ENCODE measurements around the gene LACTBL1. TPM values are rescaled to one million over a fixed set of nuclear protein-coding genes. Genes with fewer than 3 reads are reported as not detected.
"Not testable (repeated sequence)": the region's sequence is repeated elsewhere in the genome, so short reads cannot be mapped to it uniquely, and the experiment has no call there.

LACTBL1 gene
- total RNA-seq, 2 donors from 2014 or later, result not detected

- Histone ChIP-seq H3K4me3 (no peak overlapping the region), H3K36me3 (no peaks in the 10 kb centered on the region), H3K27ac (no peak overlapping the region), H3K27me3 (replicated peaks; ENCODE audit: insufficient read depth) (no peaks in the 10 kb centered on the region), H3K4me1 (ENCODE audit: control insufficient read depth in 1 of 2, low read depth in 2 of 2) (peaks cover 0 to 7% of the 10 kb centered on the region in 2 donors), H3K9me3 (no peaks in the 10 kb centered on the region)
- no peak for ATAC-seq (ENCODE audit: insufficient number of reproducible peaks, low FRiP score, low read depth)
- no peak for TF ChIP-seq CTCF (IDR thresholded peaks at IDR 0.05)
- no peak for DNase-seq (ENCODE audit: low spot score)
These were observed 20.9 kb downstream of the LACTBL1 start for GRCh38 chr1:22951796-22952195.

GRCh38 chr1:22949822-22950331 lies 22.8 kb downstream of the LACTBL1 start:
- Histone ChIP-seq H3K4me3 (no peak overlapping the region), H3K27me3 (replicated peaks; ENCODE audit: insufficient read depth) (no peaks in the 10 kb centered on the region)

GRCh38 chr1:22945171-22945570 lies 27.5 kb downstream of the LACTBL1 start:
- H3K27ac ChIP-seq; ATAC-seq (ENCODE audit: insufficient number of reproducible peaks, low FRiP score, low read depth); H3K4me1 ChIP-seq (ENCODE audit: control insufficient read depth in 1 of 2, low read depth in 2 of 2); H3K36me3 ChIP-seq; DNase-seq (ENCODE audit: low spot score); H3K9me3 ChIP-seq; H3K4me3 ChIP-seq; H3K27me3 ChIP-seq (replicated peaks; ENCODE audit: insufficient read depth): not testable (repeated sequence)

More at GRCh38 chr1:22949822-22950331, 22.8 kb downstream of the LACTBL1 start:
- H3K9me3 ChIP-seq, result no peaks in the 10 kb centered on the region
- H3K36me3 ChIP-seq, result no peaks in the 10 kb centered on the region
- H3K27ac ChIP-seq, result no peak overlapping the region
- no peak for TF ChIP-seq CTCF (IDR thresholded peaks at IDR 0.05)
- DNase-seq (ENCODE audit: low spot score), result no peak
- peaks cover 0 to 7% of the 10 kb centered on the region in 2 donors for H3K4me1 ChIP-seq (ENCODE audit: control insufficient read depth in 1 of 2, low read depth in 2 of 2)
- no peak for ATAC-seq (ENCODE audit: insufficient number of reproducible peaks, low FRiP score, low read depth)

GRCh38 chr1:22944346-22945055 lies 28.2 kb downstream of the LACTBL1 start:
- H3K4me3 ChIP-seq, result no peak overlapping the region
- no peaks in the 10 kb centered on the region for H3K27me3 ChIP-seq (replicated peaks; ENCODE audit: insufficient read depth)
- H3K27ac ChIP-seq, result no peak overlapping the region
- no peak for ATAC-seq (ENCODE audit: insufficient number of reproducible peaks, low FRiP score, low read depth)
- no peaks in the 10 kb centered on the region for H3K36me3 ChIP-seq
- DNase-seq (ENCODE audit: low spot score), result no peak
- TF ChIP-seq CTCF (IDR thresholded peaks at IDR 0.05), result no peak
- no peaks in the 10 kb centered on the region for H3K4me1 ChIP-seq (ENCODE audit: control insufficient read depth in 1 of 2, low read depth in 2 of 2)
- H3K9me3 ChIP-seq, result peaks cover 2% of the 10 kb centered on the region

- no peak for TF ChIP-seq CTCF (IDR thresholded peaks at IDR 0.05)
- no peaks in the 10 kb centered on the region for H3K27me3 ChIP-seq (replicated peaks; ENCODE audit: insufficient read depth)
- no peaks in the 10 kb centered on the region for H3K4me1 ChIP-seq (ENCODE audit: control insufficient read depth in 1 of 2, low read depth in 2 of 2)
- DNase-seq (ENCODE audit: low spot score) (no peak), ATAC-seq (ENCODE audit: insufficient number of reproducible peaks, low FRiP score, low read depth) (no peak)
- no peak overlapping the region for H3K27ac ChIP-seq
- no peaks in the 10 kb centered on the region for H3K36me3 ChIP-seq
- peaks cover 2% of the 10 kb centered on the region for H3K9me3 ChIP-seq
- no peak overlapping the region for H3K4me3 ChIP-seq
These were observed 31.4 kb downstream of the LACTBL1 start for GRCh38 chr1:22941257-22941656.

Data from thoracic aorta (tissue), 2 donors.